SK-N-SH treated with all-trans-retinoic acid at 6 μM for 48 hours (cell line): ENCODE measurements around the gene SPRR4.

Experiments used
- ATAC-seq: fragments of 200-7000 bp; cut with Tn5 transposase; 3 replicates; pipeline ENCODE4 v1.9.1; 2020; ENCODE audit warnings: mild to moderate bottlenecking, moderate library complexity
- ARNTL ChIP-seq: fragments of 450-650 bp; formaldehyde crosslinking; IDR thresholded peaks from 2 replicates; pipeline ENCODE4 v1.5.0; 2020; ENCODE audit warnings: low read depth, mild to moderate bottlenecking, moderate library complexity, borderline replicate concordance
- BACH2 ChIP-seq: fragments of 250-450 bp; sonication (Bioruptor Pico); IDR thresholded peaks from 2 replicates; pipeline ENCODE4 v1.9.0; 2021; ENCODE audit warnings: mild to moderate bottlenecking, borderline replicate concordance
- CSDC2 ChIP-seq: fragments of 250-450 bp; sonication (Bioruptor Pico); IDR thresholded peaks from 2 replicates; pipeline ENCODE4 v1.5.0; 2020; ENCODE audit warnings: mild to moderate bottlenecking, moderate library complexity
- ESRRG ChIP-seq: fragments of 250-450 bp; sonication (Bioruptor Pico); IDR thresholded peaks from 2 replicates; pipeline ENCODE4 v1.6.1; 2021; ENCODE audit warnings: mild to moderate bottlenecking
- ISL1 ChIP-seq: fragments of 250-450 bp; sonication (Bioruptor Pico); IDR thresholded peaks from 2 replicates; pipeline ENCODE4 v2.1.2; 2022; ENCODE audit warnings: mild to moderate bottlenecking, moderate library complexity
- OSR1 ChIP-seq: fragments of 250-450 bp; sonication (Bioruptor Pico); IDR thresholded peaks from 2 replicates; pipeline ENCODE4 v1.8.0; 2022; ENCODE audit warnings: moderate library complexity, mild to moderate bottlenecking, inconsistent platforms
- PATZ1 ChIP-seq: fragments of 250-450 bp; sonication (Bioruptor Pico); IDR thresholded peaks from 2 replicates; pipeline ENCODE4 v1.8.0; 2020; ENCODE audit warnings: mild to moderate bottlenecking, moderate library complexity, borderline replicate concordance
- POU6F1 ChIP-seq: fragments of 250-450 bp; sonication (Bioruptor Pico); IDR thresholded peaks from 2 replicates; pipeline ENCODE4 v1.8.0; 2021; ENCODE audit warnings: low read depth, mild to moderate bottlenecking, moderate library complexity, borderline replicate concordance
- PPARA ChIP-seq: fragments of 250-450 bp; sonication (Bioruptor Pico); IDR thresholded peaks from 2 replicates; pipeline ENCODE4 v1.5.0; 2020; ENCODE audit warnings: mild to moderate bottlenecking, borderline replicate concordance
- TOX ChIP-seq: fragments of 250-450 bp; sonication (Bioruptor Pico); IDR thresholded peaks from 2 replicates; pipeline ENCODE4 v1.8.0; 2021; ENCODE audit warnings: mild to moderate bottlenecking, moderate library complexity, borderline replicate concordance
- TSHZ2 ChIP-seq: fragments of 250-450 bp; sonication (Bioruptor Pico); IDR thresholded peaks from 2 replicates; pipeline ENCODE4 v1.5.0; 2020; ENCODE audit warnings: mild to moderate bottlenecking, moderate library complexity
- ZC3H10 ChIP-seq: fragments of 250-450 bp; sonication (Bioruptor Pico); IDR thresholded peaks from 2 replicates; pipeline ENCODE4 v1.5.1; 2021; ENCODE audit warnings: mild to moderate bottlenecking, moderate library complexity
- ZFP3 ChIP-seq: fragments of 250-450 bp; sonication (Bioruptor Pico); IDR thresholded peaks from 2 replicates; pipeline ENCODE4 v1.5.0; 2020; ENCODE audit warnings: mild to moderate bottlenecking, moderate library complexity
- ZFP30 ChIP-seq: fragments of 450-650 bp; formaldehyde crosslinking; IDR thresholded peaks from 2 replicates; pipeline ENCODE4 v1.5.0; 2022; ENCODE audit warnings: mild to moderate bottlenecking, moderate library complexity
- ZNF70 ChIP-seq: fragments of 450-650 bp; formaldehyde crosslinking; IDR thresholded peaks from 2 replicates; pipeline ENCODE4 v1.5.0; 2020; ENCODE audit warnings: mild to moderate bottlenecking, moderate library complexity
- ZNF8 ChIP-seq: fragments of 450-650 bp; formaldehyde crosslinking; IDR thresholded peaks from 2 replicates; pipeline ENCODE4 v1.5.0; 2020; ENCODE audit warnings: mild to moderate bottlenecking, moderate library complexity
- TF ChIP-seq, protein P1 (sequence below): fragments of 250-450 bp; sonication (Bioruptor Pico); IDR thresholded peaks from 2 replicates; pipeline ENCODE4 v1.5.1; 2021; ENCODE audit warnings: mild to moderate bottlenecking, moderate library complexity
- TF ChIP-seq, protein P2 (sequence below): fragments of 250-450 bp; sonication (Bioruptor Pico); IDR thresholded peaks from 2 replicates; pipeline ENCODE4 v1.5.1; 2020; ENCODE audit warnings: low read depth, mild to moderate bottlenecking, moderate library complexity

SPRR4 gene

DNA sequence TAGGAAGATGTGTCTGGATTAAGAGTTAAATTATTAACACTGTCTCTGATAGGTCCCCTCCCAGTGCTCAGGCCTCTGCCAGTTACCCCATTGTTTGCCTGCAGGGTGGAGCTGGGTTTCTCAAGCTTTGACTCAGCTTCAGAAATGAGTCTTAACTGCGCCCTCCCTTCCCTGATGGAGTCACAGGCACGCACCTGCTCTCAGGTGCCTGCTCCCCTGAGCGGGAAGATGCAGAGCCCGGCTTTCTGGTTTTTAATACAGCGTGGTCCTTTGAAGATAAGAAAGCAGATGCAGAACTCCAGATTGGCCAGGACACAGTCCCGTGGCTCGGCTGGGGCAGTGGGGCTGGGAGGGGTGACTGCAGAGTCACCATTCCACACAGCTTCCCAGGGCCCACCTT is 3.2 kb upstream of the SPRR4 start:
- no peak for ATAC-seq

GRCh38 chr1:152968248-152968647 is 2.2 kb upstream of the SPRR4 start:
- no peak for TF ChIP-seq ZFP3 (CRISPR knock-in tag)
- no peak for TF ChIP-seq TOX (CRISPR knock-in tag)
- TF ChIP-seq ESRRG (CRISPR knock-in tag), result no peak
- TF ChIP-seq ARNTL (CRISPR knock-in tag), result no peak
- TF ChIP-seq CSDC2, result no peak
- TF ChIP-seq ZNF8 (CRISPR knock-in tag), result no peak
- no peak for TF ChIP-seq TSHZ2
- TF ChIP-seq, protein P1, sequence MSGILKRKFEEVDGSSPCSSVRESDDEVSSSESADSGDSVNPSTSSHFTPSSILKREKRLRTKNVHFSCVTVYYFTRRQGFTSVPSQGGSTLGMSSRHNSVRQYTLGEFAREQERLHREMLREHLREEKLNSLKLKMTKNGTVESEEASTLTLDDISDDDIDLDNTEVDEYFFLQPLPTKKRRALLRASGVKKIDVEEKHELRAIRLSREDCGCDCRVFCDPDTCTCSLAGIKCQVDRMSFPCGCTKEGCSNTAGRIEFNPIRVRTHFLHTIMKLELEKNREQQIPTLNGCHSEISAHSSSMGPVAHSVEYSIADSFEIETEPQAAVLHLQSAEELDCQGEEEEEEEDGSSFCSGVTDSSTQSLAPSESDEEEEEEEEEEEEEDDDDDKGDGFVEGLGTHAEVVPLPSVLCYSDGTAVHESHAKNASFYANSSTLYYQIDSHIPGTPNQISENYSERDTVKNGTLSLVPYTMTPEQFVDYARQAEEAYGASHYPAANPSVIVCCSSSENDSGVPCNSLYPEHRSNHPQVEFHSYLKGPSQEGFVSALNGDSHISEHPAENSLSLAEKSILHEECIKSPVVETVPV (CRISPR knock-in tag), result no peak
- TF ChIP-seq, protein P2, sequence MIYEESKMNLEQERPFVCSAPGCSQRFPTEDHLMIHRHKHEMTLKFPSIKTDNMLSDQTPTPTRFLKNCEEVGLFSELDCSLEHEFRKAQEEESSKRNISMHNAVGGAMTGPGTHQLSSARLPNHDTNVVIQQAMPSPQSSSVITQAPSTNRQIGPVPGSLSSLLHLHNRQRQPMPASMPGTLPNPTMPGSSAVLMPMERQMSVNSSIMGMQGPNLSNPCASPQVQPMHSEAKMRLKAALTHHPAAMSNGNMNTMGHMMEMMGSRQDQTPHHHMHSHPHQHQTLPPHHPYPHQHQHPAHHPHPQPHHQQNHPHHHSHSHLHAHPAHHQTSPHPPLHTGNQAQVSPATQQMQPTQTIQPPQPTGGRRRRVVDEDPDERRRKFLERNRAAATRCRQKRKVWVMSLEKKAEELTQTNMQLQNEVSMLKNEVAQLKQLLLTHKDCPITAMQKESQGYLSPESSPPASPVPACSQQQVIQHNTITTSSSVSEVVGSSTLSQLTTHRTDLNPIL (CRISPR knock-in tag), result no peak
- no peak for TF ChIP-seq BACH2 (CRISPR knock-in tag)
- TF ChIP-seq ZFP30 (CRISPR knock-in tag), result no peak
- no peak for ATAC-seq

More for the DNA sequence above, 3.2 kb upstream of the SPRR4 start:
- no peak for TF ChIP-seq POU6F1 (CRISPR knock-in tag)
- no peak for TF ChIP-seq BACH2 (CRISPR knock-in tag)
- no peak for TF ChIP-seq ZFP3 (CRISPR knock-in tag)
- no peak for TF ChIP-seq PPARA (CRISPR knock-in tag)
- no peak for TF ChIP-seq TOX (CRISPR knock-in tag)
- TF ChIP-seq OSR1 (CRISPR knock-in tag), result no peak
- TF ChIP-seq, protein P2 (CRISPR knock-in tag), result no peak
- no peak for TF ChIP-seq ESRRG (CRISPR knock-in tag)
- no peak for TF ChIP-seq TSHZ2

- TF ChIP-seq PPARA (CRISPR knock-in tag) (no peak), PATZ1 (no peak), ISL1 (CRISPR knock-in tag) (no peak), TSHZ2 (no peak), ESRRG (CRISPR knock-in tag) (no peak), ZNF70 (CRISPR knock-in tag) (no peak), ZC3H10 (CRISPR knock-in tag) (no peak)
- ATAC-seq, result no peak
These were observed 1.4 kb upstream of the SPRR4 start for GRCh38 chr1:152969036-152969435.
